GOT3 (cell line): ENCODE measurements around the gene PPP6R1.

ENCODE experiments used
- DNase-seq: peaks from one replicate; lab custom pipeline; 2025; ENCODE audit warnings: mixed read lengths; lab: John Stamatoyannopoulos, UW

Gene PPP6R1

DNA sequence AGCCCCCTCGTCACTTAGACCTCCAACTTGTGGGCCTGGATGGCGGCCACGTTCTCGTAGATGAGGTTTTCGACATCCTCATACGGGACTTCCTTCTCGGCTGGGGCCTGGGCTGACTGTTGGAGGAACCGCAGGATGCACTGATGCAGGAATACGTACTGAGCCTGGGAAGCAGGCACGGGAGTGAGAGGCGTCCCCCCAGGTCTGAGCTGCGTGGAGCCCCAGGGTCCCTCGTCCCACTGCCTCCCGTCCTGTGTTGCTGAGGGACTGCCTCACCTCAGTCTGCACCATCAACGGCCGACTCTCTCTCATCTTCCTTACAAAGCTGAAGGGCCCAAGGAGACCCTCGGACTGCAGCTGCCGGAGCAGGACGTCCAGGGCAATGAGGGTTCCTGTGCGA, 77.1 kb downstream of the PPP6R1 start:
- DNase-seq: no peak
